Panc1 (cell line): Measurements from ENCODE around the gene LRRTM2. TPM values are rescaled to one million over a fixed set of nuclear protein-coding genes. Genes with fewer than 3 reads are reported as not detected.

ENCODE experiments used
- ATAC-seq: fragments of 200-7000 bp; cut with Tn5 transposase; 2 replicates; pipeline ENCODE4 v1.9.1; 2020; ENCODE audit warnings: mild to moderate bottlenecking, moderate library complexity
- BruUV-seq: library from RNA; stranded (reverse); fragments of 400-500 nt; replicated peaks from 2 replicates; lab custom pipeline; 2021; lab: Mats Ljungman, UMichigan
- CTCF ChIA-PET: fragments of 300-600 bp; sonication (Branson Sonifier 250); formaldehyde crosslinking; loops from one replicate; lab custom pipeline; 2022; ENCODE audit warnings: antibody characterized with exemption; lab: Charles Lee
- POLR2A ChIA-PET: fragments of 300-600 bp; sonication (Branson Sonifier 250); formaldehyde crosslinking; loops from one replicate; lab custom pipeline; 2022; ENCODE audit warnings: antibody characterized with exemption; lab: Charles Lee
- DNase-seq: peaks from one replicate; pipeline ENCODE4 v3.0.0-alpha.2; 2010; ENCODE audit warnings: low read depth, low spot score
- H3K27ac ChIP-seq: 2 replicates; pipeline ENCODE4 v1.5.1; 2011; ENCODE audit warnings: mild to moderate bottlenecking, low read length, inconsistent platforms
- H3K27me3 ChIP-seq: fragments of 200-500 bp; sonication (Bioruptor generic); 2 replicates; pipeline ENCODE4 v1.6.0; 2014; ENCODE audit warnings: low read length, inconsistent platforms; ENCODE audit not compliant: control insufficient read depth, insufficient read depth
- H3K36me3 ChIP-seq: fragments of 200-500 bp; sonication (Bioruptor generic); 2 replicates; pipeline ENCODE4 v1.5.1; 2014; ENCODE audit warnings: inconsistent platforms, mild to moderate bottlenecking, low read length, moderate library complexity; ENCODE audit not compliant: control insufficient read depth, insufficient read depth
- H3K4me1 ChIP-seq: 2 replicates; pipeline ENCODE4 v1.5.1; 2011; ENCODE audit warnings: inconsistent platforms, mild to moderate bottlenecking, low read length, moderate library complexity; ENCODE audit not compliant: control insufficient read depth, insufficient read depth
- H3K4me3 ChIP-seq, 2 experiments: 2 replicates each; pipeline ENCODE4 v1.5.1; 2011 to 2012; ENCODE audit warnings: low read depth in 2 of 2, low read length in 2 of 2, mild to moderate bottlenecking in 2 of 2, inconsistent platforms in 1 of 2, moderate library complexity in 1 of 2
- H3K9me3 ChIP-seq: fragments of 200-500 bp; sonication (Bioruptor generic); 2 replicates; pipeline ENCODE4 v1.5.1; 2014; ENCODE audit warnings: low read depth, mild to moderate bottlenecking, inconsistent platforms, low read length, moderate library complexity; ENCODE audit not compliant: control insufficient read depth, insufficient read depth
- CTCF ChIP-seq: fragments of 450-650 bp; IDR thresholded peaks from 2 replicates; pipeline ENCODE4 v1.5.1; 2017; ENCODE audit warnings: mild to moderate bottlenecking
- POLR2AphosphoS5 ChIP-seq: IDR thresholded peaks from 2 replicates; pipeline ENCODE4 v1.6.1; 2012; ENCODE audit warnings: mild to moderate bottlenecking, low read depth, low read length, moderate library complexity
- SIN3A ChIP-seq: IDR thresholded peaks from 2 replicates; pipeline ENCODE4 v1.6.1; 2012; ENCODE audit warnings: low read depth, mild to moderate bottlenecking, low read length, moderate library complexity, borderline replicate concordance; ENCODE audit not compliant: insufficient read depth
- TCF7L2 ChIP-seq: IDR thresholded peaks from 2 replicates; pipeline ENCODE4 v1.6.1; 2011; ENCODE audit warnings: mild to moderate bottlenecking, low read depth, low read length, inconsistent platforms
- in situ Hi-C: cut with HindIII; loops from 2 replicates; pipeline ENCODE4 v1.10.0; 2016; ENCODE audit warnings: low sequenced_read_pairs, low pct_unique_long_range_greater_than_20kb
- intact Hi-C: fragments of 100-400 bp; cut with micrococcal nuclease; formaldehyde crosslinking; loops from one replicate; pipeline ENCODE4 v1.10.0; 2022; ENCODE audit not compliant: unreplicated experiment
- total RNA-seq: library from RNA; stranded (reverse); gene quantifications from one replicate; pipeline ENCODE4 v1.2.1, GENCODE V29; 2021; ENCODE audit not compliant: unreplicated experiment
- TF ChIP-seq, protein P1 (sequence below), 2 experiments: IDR thresholded peaks; 2 replicates each; pipeline ENCODE4 v1.6.1; 2011 to 2012; ENCODE audit warnings: low read depth in 2 of 2, control low read depth in 1 of 2, low read length in 1 of 2, mild to moderate bottlenecking in 1 of 2, moderate library complexity in 1 of 2; ENCODE audit not compliant: insufficient read depth in 1 of 2

The LRRTM2 gene
- total RNA-seq, 1 experiment from 2014 or later, result not detected

- DNase-seq (no peak), ATAC-seq (peak; percentile 38; the same call in 1 of the 2 replicates)
- TF ChIP-seq TCF7L2, result no peak
- TF ChIP-seq CTCF, result no peak
- TF ChIP-seq SIN3A, result no peak
- no peak for TF ChIP-seq POLR2AphosphoS5
- TF ChIP-seq, protein P1, sequence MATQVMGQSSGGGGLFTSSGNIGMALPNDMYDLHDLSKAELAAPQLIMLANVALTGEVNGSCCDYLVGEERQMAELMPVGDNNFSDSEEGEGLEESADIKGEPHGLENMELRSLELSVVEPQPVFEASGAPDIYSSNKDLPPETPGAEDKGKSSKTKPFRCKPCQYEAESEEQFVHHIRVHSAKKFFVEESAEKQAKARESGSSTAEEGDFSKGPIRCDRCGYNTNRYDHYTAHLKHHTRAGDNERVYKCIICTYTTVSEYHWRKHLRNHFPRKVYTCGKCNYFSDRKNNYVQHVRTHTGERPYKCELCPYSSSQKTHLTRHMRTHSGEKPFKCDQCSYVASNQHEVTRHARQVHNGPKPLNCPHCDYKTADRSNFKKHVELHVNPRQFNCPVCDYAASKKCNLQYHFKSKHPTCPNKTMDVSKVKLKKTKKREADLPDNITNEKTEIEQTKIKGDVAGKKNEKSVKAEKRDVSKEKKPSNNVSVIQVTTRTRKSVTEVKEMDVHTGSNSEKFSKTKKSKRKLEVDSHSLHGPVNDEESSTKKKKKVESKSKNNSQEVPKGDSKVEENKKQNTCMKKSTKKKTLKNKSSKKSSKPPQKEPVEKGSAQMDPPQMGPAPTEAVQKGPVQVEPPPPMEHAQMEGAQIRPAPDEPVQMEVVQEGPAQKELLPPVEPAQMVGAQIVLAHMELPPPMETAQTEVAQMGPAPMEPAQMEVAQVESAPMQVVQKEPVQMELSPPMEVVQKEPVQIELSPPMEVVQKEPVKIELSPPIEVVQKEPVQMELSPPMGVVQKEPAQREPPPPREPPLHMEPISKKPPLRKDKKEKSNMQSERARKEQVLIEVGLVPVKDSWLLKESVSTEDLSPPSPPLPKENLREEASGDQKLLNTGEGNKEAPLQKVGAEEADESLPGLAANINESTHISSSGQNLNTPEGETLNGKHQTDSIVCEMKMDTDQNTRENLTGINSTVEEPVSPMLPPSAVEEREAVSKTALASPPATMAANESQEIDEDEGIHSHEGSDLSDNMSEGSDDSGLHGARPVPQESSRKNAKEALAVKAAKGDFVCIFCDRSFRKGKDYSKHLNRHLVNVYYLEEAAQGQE (IDR thresholded peaks at IDR 0.05; ENCODE audit: insufficient read depth in 1 of 2, low read depth in 2 of 2, low read length in 1 of 2), result no peak
- no peak overlapping the region for H3K27ac ChIP-seq
- no peaks in the 10 kb centered on the region for H3K27me3 ChIP-seq
- H3K4me1 ChIP-seq, result no peaks in the 10 kb centered on the region
- POLR2A ChIA-PET, result no interaction called here
- no peak overlapping the region for H3K4me3 ChIP-seq
- BruUV-seq, result no TSS peak
- CTCF ChIA-PET, result no interaction called here
- no peaks in the 10 kb centered on the region for H3K9me3 ChIP-seq
- intact Hi-C loops, result no loop called here
- in situ Hi-C loops, result no loop called here
- H3K36me3 ChIP-seq, result peaks cover 2% of the 10 kb centered on the region; the same call in 1 of the 2 replicates
Observed at GRCh38 chr5:138905541-138905940, 30.4 kb upstream of the LRRTM2 start.

GRCh38 chr5:138903130-138903775 is 28.1 kb upstream of the LRRTM2 start:
- Histone ChIP-seq H3K27me3 (no peaks in the 10 kb centered on the region), H3K4me1 (no peaks in the 10 kb centered on the region), H3K4me3 (no peak overlapping the region), H3K9me3 (no peaks in the 10 kb centered on the region), H3K36me3 (peaks cover 2% of the 10 kb centered on the region; the same call in 1 of the 2 replicates), H3K27ac (no peak overlapping the region)
- peak; percentile 20 for DNase-seq
- in situ Hi-C loops (no loop called here), intact Hi-C loops (no loop called here)
- ChIA-PET CTCF (no interaction called here), POLR2A (interaction anchor here (0.7 kb wide), 1 partner anchor 124 kb away, joined by 4 read pairs; no protein-coding TSS in a partner anchor)
- BruUV-seq, result no TSS peak
- TF ChIP-seq TCF7L2, result no peak
- no peak for TF ChIP-seq SIN3A
- no peak for TF ChIP-seq CTCF
- TF ChIP-seq POLR2AphosphoS5, result no peak
- TF ChIP-seq, protein P1 (IDR thresholded peaks at IDR 0.05; ENCODE audit: insufficient read depth in 1 of 2, low read depth in 2 of 2, low read length in 1 of 2), result no peak
- no peak for ATAC-seq
